Cardiac atrium fibroblast (primary cell): Measurements from ENCODE around the gene SPATA17. TPM values are rescaled to one million over a fixed set of nuclear protein-coding genes. Genes with fewer than 3 reads are reported as not detected.

Experiments
- total RNA-seq: library from RNA; depleted of rRNA; stranded (reverse); fragments of >200 nt; gene quantifications from 2 replicates; pipeline ENCODE4 v1.2.3, GENCODE V29; 2015

SPATA17 gene
- 0.18 and 0.49 TPM in 2 replicates for total RNA-seq

DNA sequence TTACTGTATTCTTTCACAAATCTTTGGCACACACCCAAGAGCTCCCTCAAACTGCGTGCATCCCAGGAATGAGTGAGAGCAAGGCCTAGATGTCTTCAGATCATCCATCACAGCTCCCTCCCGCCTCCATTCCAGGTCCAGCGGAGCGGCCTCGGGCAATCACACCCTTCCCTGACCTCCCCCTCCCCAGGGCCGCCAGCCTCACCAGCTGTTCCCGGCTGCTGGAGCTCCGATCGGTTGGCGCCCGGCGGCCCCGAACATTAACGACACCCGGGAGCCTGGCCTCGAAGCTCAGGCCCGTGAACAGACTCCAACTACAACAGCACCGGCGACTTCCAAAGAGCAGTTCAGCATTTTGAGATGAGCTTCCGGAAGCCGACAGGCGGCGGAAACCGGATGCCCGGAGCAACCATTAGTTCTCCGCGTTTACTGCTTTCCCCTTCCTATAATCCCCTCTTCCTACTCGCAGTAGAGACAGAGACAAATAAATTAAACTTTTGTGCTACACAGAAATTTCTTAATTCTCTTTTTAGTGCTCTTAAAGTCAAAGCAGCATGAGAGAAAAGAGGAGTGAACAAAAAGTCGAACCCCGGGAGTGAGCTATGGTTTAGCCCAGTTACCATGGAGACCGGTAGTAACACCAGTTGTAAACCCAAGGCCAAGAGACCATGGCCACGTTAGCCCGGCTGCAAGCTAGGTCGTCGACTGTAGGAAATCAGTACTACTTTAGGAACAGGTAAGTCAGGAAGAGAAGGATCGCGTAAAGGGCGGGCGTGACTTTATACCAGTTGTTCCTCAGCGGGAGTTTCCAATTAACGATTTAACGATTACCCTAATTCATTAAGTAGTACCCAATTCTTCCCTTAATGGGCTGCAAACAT lies at the start of gene SPATA17, which contains the start of gene GPATCH2:
SPATA17 (plus strand) TSS at position 634 of the 881 bp plus-strand sequence; CDS start at position 669, 35 bp downstream.
GPATCH2 (minus strand) TSS at position 380 of the 881 bp plus-strand sequence; CDS start at position 261, 119 bp downstream.

Other genes with a start within 250 kb of the SPATA17 start
- gene GPATCH2, start 254 bp upstream of the SPATA17 start, total RNA-seq = 6.3 and 7.9 TPM in 2 replicates